NCI-H1694 treated with DMSO at 0.1 percent for 48 hours (cell line): ENCODE results near the gene MYBPH.

ENCODE experiments used
- DNase-seq: peaks from one replicate; lab custom pipeline; 2025; lab: John Stamatoyannopoulos, UW

Gene MYBPH

GRCh38 chr1:203148579-203148978 lies 27.0 kb downstream of the MYBPH start:
- DNase-seq = no peak

GRCh38 chr1:203148127-203148526 lies 27.5 kb downstream of the MYBPH start:
- DNase-seq = no peak

DNA sequence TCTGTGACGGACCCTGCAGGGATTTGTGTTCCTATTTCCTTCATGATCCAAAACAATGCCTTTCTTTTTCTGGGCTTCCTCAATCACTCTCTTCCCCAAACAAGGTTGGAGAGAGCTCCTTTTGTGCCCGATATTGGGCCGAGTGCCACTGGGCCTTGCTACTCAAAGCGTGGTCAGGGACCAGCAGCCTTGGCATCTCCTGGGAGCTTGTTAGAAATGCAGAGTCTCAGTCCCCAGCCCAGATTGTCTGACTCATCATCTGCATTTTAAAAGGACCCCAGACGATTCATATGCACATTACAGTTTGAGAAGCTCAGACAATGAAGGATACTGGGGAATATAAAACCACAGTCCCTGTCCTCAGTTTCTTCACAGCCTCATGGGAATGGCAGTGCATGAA lies 28.2 kb downstream of the MYBPH start:
- no peak for DNase-seq

- DNase-seq = no peak
Measured at GRCh38 chr1:203146537-203146936, 29.1 kb downstream of the MYBPH start.

- no peak for DNase-seq
Measured at GRCh38 chr1:203146042-203146369, 29.6 kb downstream of the MYBPH start.

- peak; percentile 33 for DNase-seq
Measured at GRCh38 chr1:203145321-203146041, 30.1 kb downstream of the MYBPH start.

DNA sequence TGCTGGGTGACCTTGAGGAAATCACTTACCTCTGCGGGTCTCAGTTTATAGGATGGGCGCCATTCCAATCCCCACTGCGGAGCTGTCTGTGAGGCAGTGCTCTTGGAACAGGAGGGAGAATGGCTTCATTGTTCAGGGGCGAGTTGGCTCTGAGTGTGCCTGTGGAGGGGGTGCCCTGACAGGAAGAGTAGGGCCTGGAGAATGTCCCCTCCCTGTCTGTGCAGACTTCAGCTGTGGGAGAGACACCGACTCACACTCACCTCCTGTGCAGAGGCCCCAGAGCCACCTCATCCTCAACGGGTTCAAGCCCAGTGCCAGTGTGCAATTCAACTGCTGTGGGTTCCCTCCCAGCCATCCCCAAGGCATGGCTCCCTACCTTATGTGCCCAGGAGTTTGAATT lies 31.0 kb downstream of the MYBPH start:
- no peak for DNase-seq

- no peak for DNase-seq
Measured at GRCh38 chr1:203143641-203144040, 32.0 kb downstream of the MYBPH start.

DNA sequence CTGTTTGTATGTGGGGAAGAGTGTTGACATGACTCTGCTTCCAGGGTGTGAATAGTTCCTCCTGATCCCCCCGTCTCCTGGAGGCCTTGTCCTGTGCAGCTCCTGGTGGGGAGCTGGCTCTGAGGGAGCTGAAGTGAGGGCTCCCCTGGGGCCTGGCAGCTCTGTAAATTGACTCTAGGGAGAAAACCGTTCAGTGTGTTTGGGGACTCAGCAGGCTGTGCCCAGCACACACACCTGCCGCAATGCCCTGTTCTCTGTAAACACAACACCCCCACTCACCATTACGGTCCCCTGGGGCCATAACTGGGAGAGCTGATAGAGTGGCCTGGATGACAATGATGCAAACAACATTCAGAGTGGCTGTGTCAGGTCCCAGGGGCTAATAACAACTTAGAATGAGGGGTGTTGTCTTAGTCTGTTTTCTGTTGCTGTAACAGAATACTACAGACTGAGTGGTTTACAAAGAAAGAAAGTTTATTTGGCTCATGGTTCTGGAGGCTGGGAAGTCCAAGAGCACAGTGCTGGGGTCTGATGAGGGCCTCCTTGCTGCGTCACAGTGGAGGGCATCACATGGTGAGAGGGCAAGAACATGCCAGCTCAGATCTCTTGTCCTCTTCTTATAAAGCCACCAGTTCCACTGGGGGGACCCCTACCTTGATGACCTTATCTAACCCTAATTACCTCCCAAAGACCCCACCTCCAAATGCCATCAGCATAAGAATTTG lies 32.8 kb downstream of the MYBPH start:
- DNase-seq = no peak

DNA sequence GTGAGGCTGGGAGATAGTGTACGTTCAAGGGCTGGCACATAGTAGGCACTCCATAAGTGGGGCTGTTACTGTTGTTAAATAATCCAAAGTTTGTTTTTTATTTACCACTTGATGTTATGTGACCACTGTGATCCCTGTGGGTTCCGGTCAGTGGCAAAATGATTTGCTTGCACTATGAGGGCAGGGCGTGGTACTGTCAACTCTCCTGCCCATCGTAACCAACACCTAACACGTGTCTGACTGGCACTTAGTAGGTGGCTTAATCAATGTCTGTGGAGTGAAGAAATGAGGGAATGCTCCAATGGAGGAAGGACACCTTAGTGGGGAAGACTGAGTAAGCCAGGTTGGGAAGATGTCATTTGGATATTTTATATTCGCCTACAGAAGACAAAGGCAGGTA lies 33.5 kb downstream of the MYBPH start:
- no peak for DNase-seq

DNA sequence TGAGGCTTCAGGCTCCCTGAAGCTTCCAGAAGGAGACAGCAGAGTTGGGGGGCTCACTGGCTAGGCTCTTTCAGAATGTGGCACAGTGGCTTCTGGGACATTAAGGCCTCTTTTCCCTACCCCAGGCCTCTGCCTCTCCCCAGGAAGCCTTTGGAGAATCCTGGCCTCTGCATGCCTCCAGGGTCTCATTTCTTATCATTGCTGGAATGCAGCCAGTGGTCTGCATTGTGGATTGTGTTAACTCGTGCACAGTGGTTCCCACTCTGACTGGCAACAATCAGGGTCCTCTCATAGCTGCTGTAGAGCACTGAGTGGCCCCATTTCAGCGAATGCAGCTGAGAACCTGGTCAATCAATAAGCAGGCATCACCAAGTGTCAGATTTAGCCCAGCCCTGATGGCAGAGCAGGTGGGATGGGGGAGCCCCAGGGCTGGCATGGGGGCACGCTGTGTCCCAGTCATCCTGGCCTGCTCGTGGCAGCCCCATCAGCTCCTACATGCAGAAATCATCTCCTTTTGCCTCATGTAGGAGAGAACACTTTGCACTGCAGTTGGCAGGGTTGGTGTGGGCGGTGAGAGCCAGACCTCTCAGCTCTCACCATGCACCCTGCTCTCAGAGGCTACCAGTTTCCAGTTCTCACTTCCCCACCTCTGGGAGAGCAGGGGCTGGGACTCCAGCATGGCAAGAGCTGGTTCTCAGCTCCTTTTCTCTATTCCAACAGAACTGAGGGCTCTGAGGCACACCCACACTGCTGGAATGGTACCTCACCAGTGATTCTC lies 34.7 kb downstream of the MYBPH start:
- DNase-seq = no peak

GRCh38 chr1:203139976-203140475 lies 35.6 kb downstream of the MYBPH start:
- DNase-seq = no peak

- DNase-seq = no peak
Measured at GRCh38 chr1:203138066-203138465, 37.6 kb downstream of the MYBPH start.

DNA sequence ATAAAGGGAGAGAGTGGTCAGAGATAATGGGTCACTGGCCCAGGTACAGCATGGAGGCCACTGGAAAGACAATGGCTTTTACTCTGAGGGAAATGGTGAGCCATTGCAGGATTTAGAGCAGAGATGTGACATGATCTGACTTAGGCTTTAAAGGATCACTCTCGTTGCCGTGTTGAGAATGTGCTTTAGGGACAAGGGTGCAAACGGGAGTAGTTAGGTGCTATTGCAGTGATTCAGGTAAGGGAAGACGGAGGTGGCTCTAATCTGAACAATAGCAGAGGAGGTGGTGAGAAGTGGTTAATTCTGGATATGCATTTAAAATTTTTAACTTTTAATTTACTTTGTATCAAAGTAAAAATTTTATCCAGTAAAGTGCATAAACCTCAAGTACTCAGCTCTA lies 38.3 kb downstream of the MYBPH start:
- no peak for DNase-seq

GRCh38 chr1:203136409-203137042 lies 39.1 kb downstream of the MYBPH start:
- DNase-seq = peak; percentile 21

DNA sequence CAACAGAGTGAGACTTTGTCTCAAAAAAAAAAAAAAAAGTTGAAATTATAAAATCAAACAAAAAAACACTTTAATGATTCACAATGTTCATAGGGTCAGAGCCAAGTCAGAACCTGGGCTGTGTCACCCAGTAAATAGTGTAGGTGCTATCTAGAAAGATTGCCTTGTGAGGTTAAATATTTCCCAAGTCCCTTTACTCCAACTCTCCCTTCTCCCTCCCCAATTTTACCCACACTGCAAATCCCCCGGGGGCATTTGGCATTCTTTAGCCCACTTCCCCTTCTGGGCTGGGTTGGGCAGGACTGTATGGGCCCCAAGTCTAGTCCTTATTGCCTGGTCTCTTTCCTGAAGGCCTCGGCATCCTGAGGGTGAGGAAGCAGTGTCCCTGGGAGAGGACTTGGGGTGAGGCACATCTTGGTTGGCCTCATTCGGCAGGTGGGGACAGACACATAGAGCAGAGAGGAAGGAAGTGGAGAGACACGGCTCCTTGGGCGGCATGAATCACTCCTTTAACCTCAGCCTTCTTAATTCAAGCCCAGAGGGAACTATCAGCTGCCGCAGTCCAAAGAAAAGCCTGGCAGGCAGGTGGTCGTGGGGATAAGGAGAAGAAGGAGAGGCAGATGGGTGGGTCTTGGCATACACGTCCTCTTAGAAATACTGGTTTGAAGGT lies 39.9 kb downstream of the MYBPH start:
- DNase-seq = no peak

DNA sequence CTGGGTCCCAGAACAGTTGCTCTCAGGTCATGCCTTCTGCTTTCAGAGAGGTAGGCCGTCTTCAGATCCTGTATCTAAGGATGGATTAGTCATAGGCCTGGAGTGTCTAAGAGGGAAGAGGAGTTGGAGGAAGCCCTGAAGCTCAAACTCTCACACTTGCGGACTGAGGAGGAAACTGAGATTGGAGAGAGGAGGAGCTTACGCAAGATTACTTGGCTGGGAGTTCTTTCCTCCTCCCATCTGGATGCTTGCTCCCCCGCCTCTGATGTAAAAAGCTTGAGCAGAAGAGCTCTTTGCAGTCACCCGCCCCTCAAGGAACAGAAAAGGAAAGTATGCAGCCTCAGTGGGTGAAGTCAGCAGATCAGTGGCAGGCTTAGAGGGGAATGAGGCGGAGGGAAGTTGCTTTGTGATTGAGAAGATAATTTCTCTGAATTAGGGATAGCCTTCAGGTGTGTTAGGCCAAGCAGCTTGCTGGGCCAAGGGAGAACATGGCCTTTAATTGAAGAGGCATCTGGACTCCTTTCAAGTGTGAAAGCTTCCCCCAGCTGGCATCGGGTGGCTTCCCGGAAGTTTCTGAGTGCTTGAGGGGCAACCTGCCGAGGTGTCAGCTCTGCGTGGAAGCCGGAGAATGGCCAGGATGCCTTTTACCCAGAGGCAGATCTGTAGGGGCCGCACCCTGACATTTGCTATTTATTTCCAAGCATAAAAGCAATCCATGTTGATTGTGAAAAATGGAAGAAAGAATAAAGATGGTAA lies 41.5 kb downstream of the MYBPH start:
- DNase-seq = no peak

GRCh38 chr1:203131548-203132200 lies 44.0 kb downstream of the MYBPH start:
- DNase-seq = no peak

- no peak for DNase-seq
Measured at GRCh38 chr1:203130358-203130985, 45.2 kb downstream of the MYBPH start.
